ENCODE measurements around the gene HDAC4. TPM values are rescaled to one million over a fixed set of nuclear protein-coding genes. Genes with fewer than 3 reads are reported as not detected.

Gene HDAC4
- total RNA-seq, 1 experiment from 2014 or later: 44.4 TPM

- Mint-ChIP-seq H3K27me3 (ENCODE audit: low read depth) (no peaks in the 10 kb centered on the region), H3K36me3 (peaks cover 4% of the 10 kb centered on the region; the same call in 1 of the 2 replicates), H3K9me3 (no peaks in the 10 kb centered on the region), H3K4me3 (no peak overlapping the region), H3K27ac (no peak overlapping the region), H3K4me1 (no peaks in the 10 kb centered on the region)
- no peak for DNase-seq (ENCODE audit: low spot score)
- no peak for ATAC-seq
- POLR2A ChIA-PET: interaction anchor here (0.5 kb wide), 1 partner anchor 70 kb away, joined by 4 read pairs; no protein-coding TSS in a partner anchor
- TF ChIP-seq OVOL2 (CRISPR knock-in tag; IDR thresholded peaks at IDR 0.05; ENCODE audit: borderline replicate concordance) (no peak), ZNF263 (CRISPR knock-in tag; IDR thresholded peaks at IDR 0.05; ENCODE audit: low read depth) (no peak), PRRX2 (CRISPR knock-in tag; IDR thresholded peaks at IDR 0.05) (no peak), ZSCAN18 (CRISPR knock-in tag; IDR thresholded peaks at IDR 0.05) (no peak), ZNF232 (CRISPR knock-in tag; IDR thresholded peaks at IDR 0.05) (no peak), PRDM15 (CRISPR knock-in tag; IDR thresholded peaks at IDR 0.05) (no peak), ETV6 (CRISPR knock-in tag; IDR thresholded peaks at IDR 0.05) (no peak)
- TF ChIP-seq, protein P1, sequence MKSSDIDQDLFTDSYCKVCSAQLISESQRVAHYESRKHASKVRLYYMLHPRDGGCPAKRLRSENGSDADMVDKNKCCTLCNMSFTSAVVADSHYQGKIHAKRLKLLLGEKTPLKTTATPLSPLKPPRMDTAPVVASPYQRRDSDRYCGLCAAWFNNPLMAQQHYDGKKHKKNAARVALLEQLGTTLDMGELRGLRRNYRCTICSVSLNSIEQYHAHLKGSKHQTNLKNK (CRISPR knock-in tag; IDR thresholded peaks at IDR 0.05): no peak
- CTCF ChIA-PET: interaction anchor here (0.8 kb wide), 1 partner anchor 227 kb away, joined by 3 read pairs; no protein-coding TSS in a partner anchor
These were observed 29.7 kb downstream of the HDAC4 start for GRCh38 chr2:239370876-239371725.

GRCh38 chr2:239370403-239370802 is 30.4 kb downstream of the HDAC4 start:
- CTCF ChIA-PET: no interaction called here
- no peaks in the 10 kb centered on the region for H3K27me3 Mint-ChIP-seq (ENCODE audit: low read depth)
- POLR2A ChIA-PET: interaction anchor here (0.5 kb wide), 1 partner anchor 69 kb away, joined by 4 read pairs; no protein-coding TSS in a partner anchor
- no peak overlapping the region for H3K27ac Mint-ChIP-seq
- ATAC-seq (no peak), DNase-seq (ENCODE audit: low spot score) (no peak)
- H3K9me3 Mint-ChIP-seq: no peaks in the 10 kb centered on the region
- TF ChIP-seq ZNF423 (CRISPR knock-in tag; IDR thresholded peaks at IDR 0.05) (no peak), JAZF1 (CRISPR knock-in tag; IDR thresholded peaks at IDR 0.05) (no peak), ZSCAN18 (CRISPR knock-in tag; IDR thresholded peaks at IDR 0.05) (no peak), GRHL2 (CRISPR knock-in tag; IDR thresholded peaks at IDR 0.05; ENCODE audit: insufficient replicate concordance, severe bottlenecking) (no peak)
- TF ChIP-seq, protein P2, sequence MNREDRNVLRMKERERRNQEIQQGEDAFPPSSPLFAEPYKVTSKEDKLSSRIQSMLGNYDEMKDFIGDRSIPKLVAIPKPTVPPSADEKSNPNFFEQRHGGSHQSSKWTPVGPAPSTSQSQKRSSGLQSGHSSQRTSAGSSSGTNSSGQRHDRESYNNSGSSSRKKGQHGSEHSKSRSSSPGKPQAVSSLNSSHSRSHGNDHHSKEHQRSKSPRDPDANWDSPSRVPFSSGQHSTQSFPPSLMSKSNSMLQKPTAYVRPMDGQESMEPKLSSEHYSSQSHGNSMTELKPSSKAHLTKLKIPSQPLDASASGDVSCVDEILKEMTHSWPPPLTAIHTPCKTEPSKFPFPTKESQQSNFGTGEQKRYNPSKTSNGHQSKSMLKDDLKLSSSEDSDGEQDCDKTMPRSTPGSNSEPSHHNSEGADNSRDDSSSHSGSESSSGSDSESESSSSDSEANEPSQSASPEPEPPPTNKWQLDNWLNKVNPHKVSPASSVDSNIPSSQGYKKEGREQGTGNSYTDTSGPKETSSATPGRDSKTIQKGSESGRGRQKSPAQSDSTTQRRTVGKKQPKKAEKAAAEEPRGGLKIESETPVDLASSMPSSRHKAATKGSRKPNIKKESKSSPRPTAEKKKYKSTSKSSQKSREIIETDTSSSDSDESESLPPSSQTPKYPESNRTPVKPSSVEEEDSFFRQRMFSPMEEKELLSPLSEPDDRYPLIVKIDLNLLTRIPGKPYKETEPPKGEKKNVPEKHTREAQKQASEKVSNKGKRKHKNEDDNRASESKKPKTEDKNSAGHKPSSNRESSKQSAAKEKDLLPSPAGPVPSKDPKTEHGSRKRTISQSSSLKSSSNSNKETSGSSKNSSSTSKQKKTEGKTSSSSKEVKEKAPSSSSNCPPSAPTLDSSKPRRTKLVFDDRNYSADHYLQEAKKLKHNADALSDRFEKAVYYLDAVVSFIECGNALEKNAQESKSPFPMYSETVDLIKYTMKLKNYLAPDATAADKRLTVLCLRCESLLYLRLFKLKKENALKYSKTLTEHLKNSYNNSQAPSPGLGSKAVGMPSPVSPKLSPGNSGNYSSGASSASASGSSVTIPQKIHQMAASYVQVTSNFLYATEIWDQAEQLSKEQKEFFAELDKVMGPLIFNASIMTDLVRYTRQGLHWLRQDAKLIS (CRISPR knock-in tag; IDR thresholded peaks at IDR 0.05; ENCODE audit: borderline replicate concordance): no peak
- H3K4me1 Mint-ChIP-seq: no peaks in the 10 kb centered on the region
- H3K4me3 Mint-ChIP-seq: no peak overlapping the region
- H3K36me3 Mint-ChIP-seq: peaks cover 4% of the 10 kb centered on the region; the same call in 1 of the 2 replicates

Measured in WTC11 (cell line).